Activated T-cell treated with anti-CD3 and anti-CD28 coated beads, Interleukin-2, amount 50 U/mL, for 4 hours (primary cell): Measurements from ENCODE around the gene PNN. TPM values are rescaled to one million over a fixed set of nuclear protein-coding genes. Genes with fewer than 3 reads are reported as not detected.
"Not testable (repeated sequence)": the region's sequence is repeated elsewhere in the genome, so short reads cannot be mapped to it uniquely, and the experiment has no call there.

ENCODE experiments used
- ATAC-seq, 2 donors: fragments of 200-7000 bp; cut with Tn5 transposase; one replicate each; pipeline ENCODE4 v1.10.0; 2021
- DNase-seq: peaks from one replicate; pipeline ENCODE4 v3.0.0-alpha.2; 2020
- H3K27me3 Mint-ChIP-seq: one replicate; pipeline ENCODE4 v1.8.0; 2021; ENCODE audit warnings: low read depth, mixed read lengths
- H3K36me3 Mint-ChIP-seq: one replicate; pipeline ENCODE4 v1.8.0; 2022; ENCODE audit warnings: mixed read lengths; ENCODE audit not compliant: insufficient read depth
- H3K4me1 Mint-ChIP-seq: one replicate; pipeline ENCODE4 v1.8.0; 2021; ENCODE audit warnings: low read depth, mixed read lengths
- H3K4me3 Mint-ChIP-seq: one replicate; pipeline ENCODE4 v1.8.0; 2021; ENCODE audit warnings: mild to moderate bottlenecking, moderate library complexity, mixed read lengths
- H3K9me3 Mint-ChIP-seq: one replicate; pipeline ENCODE4 v1.8.0; 2021; ENCODE audit warnings: mixed read lengths
- total RNA-seq, 3 donors: library from RNA; stranded (reverse); gene quantifications; one replicate each; pipeline ENCODE4 v1.2.1, GENCODE V29; 2021

Gene PNN
- total RNA-seq, 3 donors from 2014 or later, result 99.2 to 107 (median 106) TPM

DNA sequence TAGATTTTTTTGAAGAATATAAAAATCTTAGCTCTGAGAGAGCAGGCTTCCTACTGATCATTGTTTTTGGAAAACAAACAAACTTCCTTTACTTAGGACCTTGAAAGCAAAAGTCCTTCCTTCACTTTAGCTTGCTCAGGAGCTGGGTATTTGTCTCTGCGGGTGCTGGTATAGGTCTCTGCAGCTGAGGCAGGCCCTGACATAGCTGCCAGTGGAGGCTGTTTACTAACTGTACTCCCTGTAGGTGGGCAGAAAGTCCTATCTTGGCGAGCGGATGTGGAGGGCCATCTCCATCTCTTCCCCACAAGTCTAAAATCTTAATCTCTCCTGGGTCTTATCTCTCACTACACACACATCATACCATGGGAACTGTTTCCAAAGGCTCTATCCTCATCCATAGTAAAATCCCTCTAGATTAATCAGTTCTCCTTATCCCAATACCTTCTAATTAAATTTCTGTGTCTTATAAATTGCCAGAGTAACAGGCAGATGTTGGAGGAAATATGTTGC is 54.6 kb downstream of the PNN start:
- peak overlapping the region; percentile 0 for H3K4me3 Mint-ChIP-seq
- DNase-seq (no peak), ATAC-seq (peak; percentile 10 to 11)
- H3K9me3 Mint-ChIP-seq, result no peaks in the 10 kb centered on the region
- H3K27me3 Mint-ChIP-seq, result no peaks in the 10 kb centered on the region
- H3K36me3 Mint-ChIP-seq, result no peaks in the 10 kb centered on the region
- peaks cover 33% of the 10 kb centered on the region for H3K4me1 Mint-ChIP-seq

GRCh38 chr14:39230416-39231035 is 55.5 kb downstream of the PNN start:
- ATAC-seq, result no peak
- H3K36me3 Mint-ChIP-seq, result no peaks in the 10 kb centered on the region
- no peaks in the 10 kb centered on the region for H3K9me3 Mint-ChIP-seq

GRCh38 chr14:39231751-39232553 is 56.9 kb downstream of the PNN start:
- peaks cover 33% of the 10 kb centered on the region for H3K4me1 Mint-ChIP-seq
- ATAC-seq, H3K36me3 Mint-ChIP-seq, H3K4me3 Mint-ChIP-seq, H3K9me3 Mint-ChIP-seq, H3K27me3 Mint-ChIP-seq: not testable (repeated sequence)
- peak; percentile 9 for DNase-seq

More at GRCh38 chr14:39230416-39231035, 55.5 kb downstream of the PNN start:
- no peaks in the 10 kb centered on the region for H3K27me3 Mint-ChIP-seq
- no peak overlapping the region for H3K4me3 Mint-ChIP-seq
- DNase-seq, result no peak
- H3K4me1 Mint-ChIP-seq, result peaks cover 33% of the 10 kb centered on the region

Other genes with a start within 250 kb of the PNN start
- 10 to 100 TPM; 33.8 to 46.5 (median 33.8) TPM for gene SEC23A, start 72.0 kb upstream of the PNN start, total RNA-seq
- 10 to 100 TPM; 19.5 to 21.2 (median 21.1) TPM for gene GEMIN2, start 60.9 kb upstream of the PNN start, total RNA-seq
- 10 to 100 TPM; 18.7 to 22.9 (median 22.6) TPM for gene TRAPPC6B, start 4.9 kb upstream of the PNN start, total RNA-seq
- 10 to 100 TPM; 14.7 to 19.7 (median 14.8) TPM for gene MIA2, start 58.7 kb downstream of the PNN start, total RNA-seq